H1 (cell line): ENCODE results near the gene RAD9A. TPM values are rescaled to one million over a fixed set of nuclear protein-coding genes. Genes with fewer than 3 reads are reported as not detected.

Experiments used
- CTCF ChIA-PET: fragments of 300-600 bp; sonication (Branson Sonifier 250); formaldehyde crosslinking; loops from one replicate; lab custom pipeline; 2021; ENCODE audit not compliant: partially characterized antibody; lab: Charles Lee
- POLR2A ChIA-PET: fragments of 300-600 bp; sonication (Branson Sonifier 250); formaldehyde crosslinking; loops from one replicate; lab custom pipeline; 2021; ENCODE audit warnings: inconsistent platforms; ENCODE audit not compliant: partially characterized antibody; lab: Charles Lee
- DNase-seq, 2 experiments: peaks; one replicate each; pipeline versions ENCODE4 v3.0.0 to v3.0.0-alpha.2; 2010 to 2022; ENCODE audit warnings: low spot score in 2 of 2, low read depth in 1 of 2, mixed read lengths in 1 of 2
- FAIRE-seq: peaks from 2 replicates; lab custom pipeline; 2011; peaks lifted over from hg19 to GRCh38; lab: Jason Lieb, UNC
- H2AFZ ChIP-seq: 2 replicates; pipeline ENCODE4 v1.8.1; 2012; ENCODE audit warnings: low read length, inconsistent platforms
- H2AK5ac ChIP-seq: 2 replicates; pipeline ENCODE4 v1.6.1; 2013; ENCODE audit warnings: low read depth, low read length
- H2BK120ac ChIP-seq: replicated peaks from 2 replicates; pipeline ENCODE3; 2013; ENCODE audit warnings: low read depth, low read length, inconsistent platforms
- H2BK12ac ChIP-seq: 2 replicates; pipeline ENCODE4 v1.6.1; 2013; ENCODE audit warnings: low read depth, low read length
- H2BK15ac ChIP-seq: 2 replicates; pipeline ENCODE4 v1.6.1; 2013; ENCODE audit warnings: low read length
- H2BK20ac ChIP-seq: 2 replicates; pipeline ENCODE4 v1.6.1; 2013; ENCODE audit warnings: low read length
- H2BK5ac ChIP-seq: 2 replicates; pipeline ENCODE4 v1.6.1; 2013; ENCODE audit warnings: low read depth, low read length
- H3K14ac ChIP-seq: 2 replicates; pipeline ENCODE4 v1.6.1; 2013; ENCODE audit warnings: inconsistent platforms; ENCODE audit not compliant: insufficient read length
- H3K18ac ChIP-seq: 2 replicates; pipeline ENCODE4 v1.6.1; 2013; ENCODE audit warnings: low read length; ENCODE audit errors: extremely low read depth
- H3K23ac ChIP-seq: 2 replicates; pipeline ENCODE4 v1.6.1; 2013; ENCODE audit warnings: inconsistent platforms; ENCODE audit not compliant: insufficient read length
- H3K23me2 ChIP-seq: 2 replicates; pipeline ENCODE4 v1.6.1; 2013; ENCODE audit warnings: low read depth, low read length
- H3K27ac ChIP-seq: 2 replicates; pipeline ENCODE4 v1.6.1; 2011; ENCODE audit warnings: low read depth, low read length, inconsistent platforms
- H3K27me3 ChIP-seq, 4 experiments: replicated peaks in 1 of 4; 1 replicate in 1 of 4; 2 replicates in 3 of 4; pipeline versions ENCODE4 v1.6.1 to v1.8.1; 2011 to 2013; ENCODE audit warnings: low read length in 3 of 4, mild to moderate bottlenecking in 3 of 4, inconsistent platforms in 2 of 4, mixed read lengths in 2 of 4, moderate library complexity in 1 of 4; ENCODE audit not compliant: control insufficient read depth in 3 of 4, insufficient read depth in 3 of 4; ENCODE audit errors: extremely low read depth in 1 of 4
- H3K36me3 ChIP-seq, 4 experiments: 2 replicates each; pipeline versions ENCODE4 v1.6.1 to v1.8.1; 2011 to 2013; ENCODE audit warnings: mild to moderate bottlenecking in 4 of 4, low read length in 3 of 4, moderate library complexity in 2 of 4, control low read depth in 1 of 4, inconsistent platforms in 1 of 4; ENCODE audit not compliant: insufficient read depth in 4 of 4, control insufficient read depth in 2 of 4
- H3K4ac ChIP-seq: replicated peaks from 2 replicates; pipeline ENCODE3; 2013; ENCODE audit warnings: low read length, low read depth, mixed read lengths, inconsistent platforms; ENCODE audit not compliant: insufficient read length
- H3K4me1 ChIP-seq, 4 experiments: replicated peaks in 1 of 4; 1 replicate in 1 of 4; 2 replicates in 3 of 4; pipeline versions ENCODE4 v1.6.1 to v1.8.1; 2011 to 2013; ENCODE audit warnings: low read length in 3 of 4, inconsistent platforms in 2 of 4, mixed read lengths in 1 of 4; ENCODE audit not compliant: insufficient read depth in 4 of 4, control insufficient read depth in 3 of 4
- H3K4me2 ChIP-seq, 2 experiments: 2 replicates each; pipeline versions ENCODE4 v1.6.1 to v1.8.1; 2011 to 2013; ENCODE audit warnings: low read depth in 2 of 2, low read length in 2 of 2, control low read depth in 1 of 2, inconsistent platforms in 1 of 2, mild to moderate bottlenecking in 1 of 2; ENCODE audit not compliant: insufficient read depth in 1 of 2
- H3K4me3 ChIP-seq, 4 experiments: fragments of 200-600, 300-600 bp in 1 of 4; sonication (generic), shearing (Covaris generic), sonication (Bioruptor Twin) in 1 of 4; 2 replicates each; pipeline versions ENCODE4 v1.5.1 to v1.8.1; 2011 to 2016; ENCODE audit warnings: low read length in 4 of 4, low read depth in 3 of 4, control low read depth in 2 of 4, inconsistent platforms in 2 of 4, mild to moderate bottlenecking in 2 of 4, mixed read lengths in 1 of 4, moderate library complexity in 1 of 4; ENCODE audit not compliant: insufficient read depth in 2 of 4; ENCODE audit errors: extremely low read depth in 1 of 4
- H3K56ac ChIP-seq: replicated peaks from 2 replicates; pipeline ENCODE3; 2013; ENCODE audit warnings: low read depth, mild to moderate bottlenecking, mixed read lengths, low read length, inconsistent platforms; ENCODE audit not compliant: insufficient read length
- H3K79me1 ChIP-seq: 2 replicates; pipeline ENCODE4 v1.6.1; 2013; ENCODE audit warnings: low read depth, low read length, control low read depth
- H3K79me2 ChIP-seq, 2 experiments: 2 replicates each; pipeline versions ENCODE4 v1.6.1 to v1.8.1; 2012 to 2013; ENCODE audit warnings: low read length in 2 of 2, mild to moderate bottlenecking in 2 of 2, inconsistent platforms in 1 of 2; ENCODE audit not compliant: insufficient read depth in 2 of 2, control insufficient read depth in 1 of 2
- H3K9ac ChIP-seq, 4 experiments: replicated peaks in 1 of 4; 1 replicate in 1 of 4; 2 replicates in 3 of 4; pipeline versions ENCODE4 v1.6.1 to v1.8.1; 2011 to 2013; ENCODE audit warnings: low read depth in 3 of 4, low read length in 3 of 4, control low read depth in 2 of 4, mild to moderate bottlenecking in 2 of 4, moderate library complexity in 2 of 4, inconsistent platforms in 1 of 4; ENCODE audit errors: extremely low read depth in 1 of 4
- H3K9me3 ChIP-seq, 2 experiments: 2 replicates each; pipeline versions ENCODE4 v1.6.1 to v1.8.1; 2012 to 2013; ENCODE audit warnings: mild to moderate bottlenecking in 2 of 2, moderate library complexity in 2 of 2, control low read depth in 1 of 2, inconsistent platforms in 1 of 2, low read depth in 1 of 2, low read length in 1 of 2, mixed read lengths in 1 of 2; ENCODE audit not compliant: insufficient read depth in 2 of 2
- H4K20me1 ChIP-seq, 2 experiments: replicated peaks in 1 of 2; 2 replicates each; pipeline versions ENCODE3 to v1.8.1; 2011 to 2013; ENCODE audit warnings: inconsistent platforms in 2 of 2, low read length in 2 of 2, mild to moderate bottlenecking in 1 of 2; ENCODE audit not compliant: insufficient read depth in 2 of 2, control insufficient read depth in 1 of 2
- H4K5ac ChIP-seq: 2 replicates; pipeline ENCODE4 v1.6.1; 2013; ENCODE audit warnings: low read length, low read depth, mixed read lengths, inconsistent platforms; ENCODE audit not compliant: insufficient read length
- H4K8ac ChIP-seq: 2 replicates; pipeline ENCODE4 v1.8.0; 2013; ENCODE audit warnings: mild to moderate bottlenecking, moderate library complexity, low read length, inconsistent platforms; ENCODE audit not compliant: insufficient read depth; ENCODE audit errors: extremely low read depth
- H4K91ac ChIP-seq: replicated peaks from 2 replicates; pipeline ENCODE3; 2013; ENCODE audit warnings: low read length, mixed read lengths, inconsistent platforms; ENCODE audit not compliant: insufficient read length
- FOSL1 ChIP-seq: IDR thresholded peaks from 2 replicates; pipeline ENCODE4 v1.6.1; 2011; ENCODE audit warnings: mild to moderate bottlenecking, low read depth, low read length, moderate library complexity; ENCODE audit not compliant: insufficient read depth
- GTF2F1 ChIP-seq: IDR thresholded peaks from 2 replicates; pipeline ENCODE4 v1.6.1; 2012; ENCODE audit warnings: low read depth, low read length, improper control_type of control experiment, borderline replicate concordance
- HDAC6 ChIP-seq: IDR thresholded peaks from one replicate; pipeline ENCODE4 v1.7.1; 2012; ENCODE audit warnings: low read depth, mild to moderate bottlenecking, inconsistent platforms, low read length, moderate library complexity
- RXRA ChIP-seq: IDR thresholded peaks from 2 replicates; pipeline ENCODE4 v1.6.1; 2011; ENCODE audit warnings: low read depth, mild to moderate bottlenecking, low read length, moderate library complexity; ENCODE audit not compliant: insufficient read depth
- SP4 ChIP-seq: IDR thresholded peaks from 2 replicates; pipeline ENCODE4 v1.6.1; 2012; ENCODE audit warnings: low read length, inconsistent platforms
- ZNF274 ChIP-seq: IDR thresholded peaks from 2 replicates; pipeline ENCODE4 v1.7.0; 2012; ENCODE audit warnings: low read length, borderline replicate concordance; ENCODE audit errors: extremely low read depth
- WGBS, 2 experiments: shearing (Covaris generic) in 1 of 2; methylation state at CpG; one replicate each; pipeline versions ENCODE4 v1.1.6 to v1.1.7; 2013 to 2015; ENCODE audit warnings: low lambda C conversion rate in 2 of 2, mixed read lengths in 2 of 2, inconsistent platforms in 1 of 2, low coverage in 1 of 2, missing lambda C conversion rate in 1 of 2; ENCODE audit not compliant: insufficient replicate concordance in 2 of 2, insufficient coverage in 1 of 2, insufficient read length in 1 of 2; ENCODE audit errors: extremely low coverage in 1 of 2, missing lambda C conversion rate in 1 of 2; 5-methylcytosine and 5-hydroxymethylcytosine counted together
- polyA plus RNA-seq, 7 experiments: library from polyadenylated mRNA; depleted of rRNA in 3 of 7; stranded (reverse) in 5 of 7; unstranded in 2 of 7; fragments of >200 nt in 5 of 7; fragments of 200-250 nt in 2 of 7; gene quantifications; 1 replicate in 5 of 7; 2 replicates in 1 of 7; 4 replicates in 1 of 7; pipeline versions ENCODE4 v1.2.1 to v1.2.3, GENCODE V29; 2011 to 2013; ENCODE audit warnings: missing spikeins in 2 of 7, mixed read lengths in 2 of 7
- total RNA-seq: library from RNA; stranded (reverse); fragmentation: NEBNext Ultra II Directional; extraction: Animal tissue kit (Norgen Biotek cat#: 25700); gene quantifications from 2 replicates; pipeline ENCODE4 v1.2.1, GENCODE V29; 2021

The RAD9A gene
- total and polyA plus RNA-seq, 2 of the 8 experiments (the other 6 are each of a cell fraction or from before 2014, with no cell fraction given), result 22.2 to 25.5 TPM

DNA sequence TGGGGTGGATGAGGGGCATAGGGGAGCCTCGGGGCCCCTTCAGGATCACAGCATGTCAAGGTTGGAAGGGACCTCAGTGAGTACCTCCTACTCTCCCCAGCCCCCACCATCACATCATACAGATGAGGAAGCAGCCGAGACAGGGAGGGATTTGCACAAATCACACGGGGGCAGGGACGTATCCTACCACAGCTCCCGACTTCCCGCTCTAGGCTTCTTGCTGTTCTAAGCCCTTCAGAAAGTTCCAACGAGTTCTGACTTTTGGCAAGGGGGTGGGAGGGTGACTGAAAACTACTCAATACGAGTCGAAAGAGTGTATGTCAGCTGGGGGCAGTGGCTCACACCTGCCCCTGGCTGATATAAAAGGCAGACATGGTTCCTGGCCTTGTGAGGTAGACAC, 4.7 kb upstream of the RAD9A start:
- CTCF ChIA-PET, result interaction anchor here (0.6 to 34.8 kb wide), 13 partner anchors 7 to 208 kb away, joined by 3 to 1305 read pairs (median 4); partner anchors contain the start of genes CLCF1, PITPNM1 and POLD4
- 79% methylated on average over 9 of the region's 9 CpGs; no CpG with 5 or more reads in 1 of the 2 experiments for WGBS, 2 experiments
- no peaks in the 10 kb centered on the region for H3K9me3 ChIP-seq
- no peaks in the 10 kb centered on the region for H3K36me3 ChIP-seq
- H4K8ac ChIP-seq, result peak overlapping the region; percentile 46; the same call in 1 of the 2 replicates
- no peak overlapping the region for H2AK5ac ChIP-seq
- no peak overlapping the region for H2AFZ ChIP-seq
- POLR2A ChIA-PET, result interaction anchor here (0.6 to 2.2 kb wide), 8 partner anchors 9 to 104 kb away, joined by 3 to 7 read pairs (median 4); partner anchors contain the start of genes CLCF1 and POLD4
- peaks cover 0 to 4% (median 3%) of the 10 kb centered on the region in 4 experiments; a peak in 2 of 7 replicates for H3K4me1 ChIP-seq
- TF ChIP-seq ZNF274 (no peak), GTF2F1 (no peak), SP4 (no peak), FOSL1 (no peak), RXRA (no peak), HDAC6 (no peak)
- H2BK120ac ChIP-seq, result no peak overlapping the region
- no peak overlapping the region for H4K5ac ChIP-seq
- H3K23me2 ChIP-seq, result peaks cover 7% of the 10 kb centered on the region
- peak overlapping the region; percentile 68; the same call in 1 of the 2 replicates for H2BK12ac ChIP-seq
- no peak overlapping the region for H3K23ac ChIP-seq
- H3K14ac ChIP-seq, result no peak overlapping the region
- no peak overlapping the region for H3K9ac ChIP-seq
- H2BK15ac ChIP-seq, result 0 out of 2 replicates have a peak overlapping the region, but pooled peaks have one; percentile 21
- H3K79me1 ChIP-seq, result no peaks in the 10 kb centered on the region
- H3K18ac ChIP-seq, result no peak overlapping the region
- no peak overlapping the region for H3K4me3 ChIP-seq
- H3K4me2 ChIP-seq, result no peak overlapping the region
- H3K27ac ChIP-seq, result no peak overlapping the region
- no peaks in the 10 kb centered on the region for H3K79me2 ChIP-seq
- H2BK20ac ChIP-seq, result no peak overlapping the region
- FAIRE-seq, result no peak
- no peak overlapping the region for H2BK5ac ChIP-seq
- H4K20me1 ChIP-seq, result peaks cover 0 to 2% of the 10 kb centered on the region in 2 experiments
- DNase-seq, result no peak
- H3K27me3 ChIP-seq, result peaks cover 0 to 11% (median 6%) of the 10 kb centered on the region in 4 experiments; a peak in 4 of 7 replicates
- H3K4ac ChIP-seq, result no peak overlapping the region
- H4K91ac ChIP-seq, result no peak overlapping the region
- no peak overlapping the region for H3K56ac ChIP-seq
